NOMO-1 treated with dmso at 0.1 percent for 144 hours (cell line): ENCODE data around the gene ATF5.

Experiments
- DNase-seq: peaks from one replicate; lab custom pipeline; 2025; ENCODE audit not compliant: unreplicated experiment; lab: John Stamatoyannopoulos, UW

ATF5 gene, protein sequence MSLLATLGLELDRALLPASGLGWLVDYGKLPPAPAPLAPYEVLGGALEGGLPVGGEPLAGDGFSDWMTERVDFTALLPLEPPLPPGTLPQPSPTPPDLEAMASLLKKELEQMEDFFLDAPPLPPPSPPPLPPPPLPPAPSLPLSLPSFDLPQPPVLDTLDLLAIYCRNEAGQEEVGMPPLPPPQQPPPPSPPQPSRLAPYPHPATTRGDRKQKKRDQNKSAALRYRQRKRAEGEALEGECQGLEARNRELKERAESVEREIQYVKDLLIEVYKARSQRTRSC

DNA sequence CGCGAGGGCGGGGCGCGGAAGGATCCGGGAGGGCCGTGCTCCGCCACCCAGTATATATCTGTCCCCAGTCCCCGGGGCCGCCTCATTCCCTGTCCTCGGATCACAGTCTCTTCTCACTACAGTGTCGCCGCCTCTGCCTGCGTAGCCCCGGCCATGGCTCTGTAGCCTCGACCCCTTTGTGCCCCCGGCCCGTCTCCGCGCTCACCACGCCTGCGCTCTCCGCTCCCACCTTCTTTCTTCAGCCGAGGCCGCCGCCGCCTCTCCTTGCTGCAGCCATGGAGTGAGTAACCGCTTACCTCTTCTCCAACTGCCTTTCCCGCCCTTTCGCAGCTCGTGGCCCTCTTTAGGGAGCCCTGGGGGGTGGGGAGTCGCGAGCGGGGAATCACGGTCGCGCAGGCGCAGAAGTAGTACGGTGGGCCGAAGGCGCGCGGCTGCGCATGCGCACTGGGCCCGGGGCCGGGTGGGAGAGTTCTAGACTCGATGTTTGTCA, at the start of gene ATF5, which contains the start of gene NUP62:
Gene ATF5 (plus strand): TSS at position 85 of the 490 bp plus-strand sequence. CDS start 1,646 bp downstream, outside the sequence.
Gene NUP62 (minus strand): TSS at position 384 of the 490 bp plus-strand sequence. CDS start 19,697 bp downstream, outside the sequence.
- peak; percentile 91 for DNase-seq

DNA sequence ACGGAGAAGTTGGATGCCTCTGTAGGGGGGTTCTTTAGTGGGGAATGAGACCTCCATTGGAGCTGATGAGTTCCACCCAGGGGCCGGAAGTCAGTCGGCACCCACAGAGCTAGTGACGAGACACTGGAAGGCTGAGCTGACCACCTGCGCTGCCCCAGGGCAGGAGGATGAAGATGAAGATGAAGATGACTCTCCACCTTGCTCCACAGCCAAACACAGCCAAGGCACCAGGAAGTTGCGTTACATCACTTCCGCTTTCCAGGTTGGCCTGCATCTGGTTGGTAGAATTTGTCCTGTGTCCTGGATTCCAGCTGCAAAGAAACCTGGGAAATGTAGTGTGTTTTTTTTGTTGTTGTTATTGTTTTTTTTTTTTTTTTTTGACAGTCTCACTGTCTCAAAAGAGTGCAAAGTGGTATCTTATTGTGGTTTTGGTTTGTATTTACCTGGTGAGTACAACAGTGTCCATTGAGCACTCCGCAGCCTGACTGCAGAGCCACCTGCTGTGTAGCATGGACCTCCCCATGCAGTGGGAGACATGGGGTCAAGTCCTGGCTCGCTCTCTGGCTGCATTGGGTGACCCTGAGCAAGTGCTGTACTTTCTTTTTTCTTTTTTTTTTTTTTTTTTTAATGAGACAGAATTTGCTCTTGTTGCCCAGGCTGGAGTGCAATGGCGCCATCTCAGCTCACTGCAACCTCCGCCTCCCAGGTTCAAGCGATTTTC, 49.6 kb upstream of the ATF5 start:
- peak; percentile 9 for DNase-seq

DNA sequence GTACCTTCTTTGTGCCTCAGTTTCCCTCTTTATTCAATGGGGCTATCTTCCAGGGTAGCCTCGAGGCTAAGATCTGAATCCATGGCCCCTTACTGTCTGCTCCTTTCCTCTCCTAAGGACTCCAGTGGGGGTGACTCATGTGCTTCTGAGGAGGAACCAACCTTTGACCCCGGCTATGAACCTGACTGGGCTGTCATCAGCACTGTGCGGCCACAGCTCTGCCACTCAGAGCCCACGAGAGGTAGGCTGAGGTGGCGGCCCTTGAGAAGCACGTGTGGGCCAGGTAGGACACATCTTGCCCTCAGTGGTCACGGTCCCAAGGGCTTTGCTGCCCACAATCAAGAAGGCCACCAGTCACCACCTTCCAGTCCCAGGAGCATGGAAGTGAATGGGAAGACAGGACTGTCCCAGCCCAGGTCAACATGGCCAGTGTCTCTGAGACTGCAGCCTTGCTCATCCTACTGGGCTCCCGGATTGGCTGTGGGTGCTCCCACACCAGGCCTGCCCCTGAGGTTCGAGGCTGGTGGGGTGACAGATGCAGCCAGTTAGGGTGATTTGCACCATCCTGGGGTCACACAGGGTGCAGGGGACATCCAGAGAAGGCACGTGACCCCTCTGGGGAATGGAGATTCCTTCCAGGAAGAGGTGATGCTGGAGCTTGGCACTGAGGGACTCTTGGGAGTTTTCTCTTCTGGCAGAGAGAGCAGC, 48.7 kb upstream of the ATF5 start:
- DNase-seq = no peak

DNA sequence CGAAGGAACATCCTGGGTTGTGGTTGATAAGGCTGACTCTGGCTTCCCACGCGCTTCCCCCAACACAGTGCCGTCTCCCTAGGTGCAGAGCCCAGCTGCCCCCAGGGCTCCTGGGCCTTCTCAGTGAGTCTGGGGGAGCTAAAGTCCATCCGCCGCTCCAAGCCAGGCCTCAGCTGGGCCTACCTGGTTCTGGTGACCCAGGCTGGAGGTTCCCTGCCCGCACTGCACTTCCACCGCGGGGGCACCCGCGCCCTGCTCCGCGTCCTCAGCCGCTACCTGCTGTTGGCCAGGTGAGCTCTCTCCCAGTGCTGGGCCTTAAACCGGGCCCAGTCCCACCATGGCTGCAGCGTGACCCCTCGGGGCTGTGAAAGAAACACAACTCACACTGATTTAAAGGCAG, 47.8 kb upstream of the ATF5 start:
- no peak for DNase-seq

DNA sequence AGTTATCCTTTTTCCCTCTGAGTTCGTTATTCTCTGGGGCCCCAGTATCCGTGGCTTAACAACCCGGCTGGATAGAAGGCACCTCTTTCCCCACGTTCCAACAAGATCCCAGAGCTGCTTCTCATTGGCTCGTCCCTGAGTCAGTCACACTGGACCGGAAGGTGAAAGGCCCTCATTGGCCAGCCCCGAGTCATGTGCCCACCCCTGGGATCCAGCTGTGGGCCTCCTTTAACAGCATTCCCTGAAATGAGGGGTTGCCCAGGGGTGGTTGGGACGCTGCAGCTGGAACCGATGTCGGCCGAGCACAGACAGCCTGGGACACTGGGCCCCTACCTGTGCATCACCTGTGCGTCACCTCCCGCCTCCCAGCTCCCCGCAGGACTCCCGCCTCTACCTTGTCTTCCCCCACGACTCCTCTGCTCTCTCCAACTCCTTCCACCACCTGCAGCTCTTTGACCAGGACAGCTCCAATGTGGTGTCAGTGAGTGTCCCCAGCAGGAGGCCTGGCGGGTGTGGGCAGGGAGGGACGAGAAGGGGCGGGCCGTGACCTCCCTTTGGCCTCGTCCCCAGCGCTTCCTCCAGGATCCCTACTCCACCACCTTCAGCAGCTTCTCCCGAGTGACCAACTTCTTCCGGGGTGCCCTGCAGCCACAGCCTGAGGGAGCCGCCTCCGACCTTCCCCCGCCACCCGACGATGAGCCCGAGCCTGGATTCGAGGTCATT, 47.2 kb upstream of the ATF5 start:
- DNase-seq = no peak

DNA sequence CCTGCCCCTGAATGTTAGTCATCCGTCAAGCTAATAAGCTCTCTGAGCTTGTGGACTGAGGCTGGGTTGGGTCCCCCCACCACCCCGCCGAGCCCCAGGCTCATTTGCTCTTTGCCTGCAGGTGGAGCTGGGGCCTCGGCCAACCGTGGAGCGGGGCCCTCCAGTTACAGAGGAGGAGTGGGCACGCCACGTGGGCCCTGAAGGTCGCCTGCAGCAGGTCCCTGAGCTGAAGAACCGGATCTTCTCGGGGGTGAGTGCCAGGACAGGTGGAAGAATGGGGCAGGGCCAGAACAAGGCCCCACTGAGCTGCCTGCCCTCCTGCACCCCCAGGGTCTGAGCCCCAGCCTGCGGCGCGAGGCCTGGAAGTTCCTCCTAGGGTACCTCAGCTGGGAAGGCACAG, 46.4 kb upstream of the ATF5 start:
- DNase-seq = no peak

DNA sequence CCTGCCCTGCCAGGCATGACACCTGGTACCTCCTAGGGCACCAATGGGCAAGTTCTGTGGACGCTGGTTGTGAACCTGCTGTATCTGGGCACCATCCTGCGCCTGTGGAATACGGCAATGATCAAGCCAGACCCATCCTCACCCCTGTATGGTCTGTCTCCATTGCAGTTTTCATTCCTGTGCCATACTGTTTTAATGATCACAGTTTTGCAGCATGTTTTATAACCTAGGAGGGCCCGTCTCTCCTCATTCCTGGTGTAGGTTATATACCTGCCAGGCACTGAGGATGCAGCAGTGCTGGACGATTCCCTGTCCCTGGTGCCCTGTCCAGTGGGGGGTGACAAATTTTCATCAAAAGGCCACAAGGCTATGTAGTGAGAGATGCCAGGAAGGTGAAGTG, 45.9 kb upstream of the ATF5 start:
- DNase-seq = no peak

DNA sequence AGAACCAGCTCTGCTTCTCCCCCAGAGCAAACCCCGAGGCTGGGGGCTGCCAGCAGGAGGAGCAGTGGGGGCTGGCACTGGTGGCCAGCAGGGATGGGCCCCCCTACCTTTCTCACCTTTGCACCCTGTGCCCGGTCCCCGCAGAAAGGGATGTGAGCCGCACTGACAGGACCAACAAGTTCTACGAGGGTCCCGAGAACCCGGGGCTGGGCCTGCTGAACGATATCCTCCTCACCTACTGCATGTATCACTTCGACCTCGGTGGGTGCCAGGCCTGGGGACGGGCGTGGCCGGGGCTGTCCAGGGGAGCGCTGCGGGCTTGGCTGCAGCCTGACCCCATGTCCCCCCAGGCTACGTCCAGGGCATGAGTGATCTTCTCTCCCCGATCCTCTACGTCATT, 44.9 kb upstream of the ATF5 start:
- no peak for DNase-seq

DNA sequence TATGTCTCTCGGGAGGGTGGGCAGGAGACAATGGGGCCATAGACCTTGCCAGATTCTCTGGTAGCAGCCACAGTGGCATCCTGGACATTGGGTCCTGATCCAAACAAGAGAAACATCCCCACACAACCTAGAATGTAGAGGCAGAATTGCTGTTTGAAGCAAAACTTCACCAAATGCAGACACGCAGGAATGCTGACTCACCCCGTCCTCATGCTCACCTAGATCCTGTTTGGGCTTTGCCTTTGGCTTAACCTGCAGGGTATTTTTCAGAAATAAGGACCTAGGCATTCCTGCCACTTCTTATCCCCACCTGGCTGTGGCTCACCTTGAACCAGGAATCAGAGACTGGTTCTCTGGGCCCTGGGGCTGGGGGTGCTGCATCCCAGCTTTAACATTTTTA, 44.2 kb upstream of the ATF5 start:
- DNase-seq = no peak

DNA sequence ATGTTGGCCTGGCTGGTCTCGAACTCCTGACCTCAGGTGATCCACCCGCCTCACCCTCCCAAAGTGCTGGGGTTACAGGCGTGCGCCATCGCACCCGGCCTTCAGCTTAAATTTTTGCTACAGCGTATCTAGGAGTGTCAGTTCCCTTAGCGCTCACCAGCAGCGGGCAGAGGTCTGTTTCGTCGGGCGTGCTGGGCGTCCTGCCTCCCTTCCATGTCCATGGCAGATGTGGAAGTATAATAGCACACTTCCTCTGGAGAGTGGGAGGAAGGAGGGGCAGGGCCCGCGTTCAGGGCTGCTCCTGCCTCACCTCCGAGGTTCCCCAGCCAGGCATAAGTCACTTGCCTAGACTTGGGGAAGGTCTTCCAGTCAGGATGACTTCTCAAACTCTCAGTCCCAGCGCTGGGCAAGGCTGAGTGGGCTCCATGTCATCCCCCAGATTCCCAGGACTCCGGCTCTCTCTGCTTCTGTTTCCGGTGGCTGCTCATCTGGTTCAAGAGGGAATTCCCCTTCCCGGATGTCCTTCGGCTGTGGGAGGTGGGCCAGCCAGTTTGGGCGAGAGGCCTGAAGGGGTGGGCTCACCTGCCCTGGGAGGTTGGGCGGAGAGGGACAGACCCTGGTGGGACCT, 41.9 kb upstream of the ATF5 start:
- no peak for DNase-seq

DNA sequence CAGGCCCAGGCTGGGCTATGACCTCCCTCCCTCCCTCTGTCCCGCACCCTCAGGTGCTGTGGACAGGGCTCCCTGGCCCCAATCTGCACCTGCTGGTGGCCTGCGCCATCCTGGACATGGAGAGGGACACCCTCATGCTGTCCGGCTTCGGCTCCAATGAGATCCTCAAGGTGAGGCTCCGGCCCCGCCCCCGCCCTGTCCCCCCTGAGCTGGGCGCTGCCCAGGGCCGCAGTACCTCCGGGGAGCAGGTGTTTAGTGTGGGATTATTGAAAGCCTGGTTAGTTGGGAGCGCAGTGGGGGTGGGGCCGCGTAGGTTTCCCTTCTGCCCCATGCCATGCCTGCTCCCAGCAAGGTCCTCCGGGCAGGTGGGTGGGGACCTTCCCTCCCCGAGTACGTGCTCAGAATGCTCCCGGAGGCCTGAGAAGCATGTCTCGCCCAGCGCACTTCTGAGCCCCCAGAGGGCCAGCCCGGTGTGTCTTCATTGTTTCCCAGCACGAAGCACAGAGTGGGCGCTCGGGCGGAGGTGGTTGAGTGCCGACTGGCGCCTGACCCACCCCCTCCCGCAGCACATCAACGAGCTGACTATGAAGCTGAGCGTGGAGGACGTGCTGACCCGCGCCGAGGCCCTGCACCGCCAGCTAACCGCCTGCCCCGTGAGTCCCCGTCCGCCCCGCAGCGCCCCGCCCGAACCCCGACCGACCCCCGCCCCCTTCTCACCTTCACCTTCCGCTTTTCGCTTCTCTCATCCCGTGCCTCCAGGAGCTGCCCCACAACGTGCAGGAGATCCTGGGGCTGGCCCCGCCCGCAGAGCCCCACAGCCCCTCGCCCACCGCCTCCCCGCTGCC, 41.1 kb upstream of the ATF5 start:
- DNase-seq = no peak

DNA sequence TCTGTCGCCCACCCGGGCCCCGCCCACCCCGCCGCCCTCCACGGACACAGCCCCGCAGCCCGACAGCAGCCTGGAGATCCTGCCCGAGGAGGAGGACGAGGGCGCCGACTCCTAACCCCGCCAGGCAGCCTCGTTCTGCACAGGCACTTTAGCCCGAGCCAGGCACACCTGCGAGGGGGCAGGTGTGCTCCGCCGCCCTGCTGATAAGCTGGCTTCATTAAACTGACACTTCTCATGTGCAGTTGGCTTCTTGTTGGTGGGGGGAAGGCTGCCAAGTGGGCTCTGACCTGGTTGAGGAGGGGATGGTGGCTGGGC, 40.5 kb upstream of the ATF5 start:
- no peak for DNase-seq

DNA sequence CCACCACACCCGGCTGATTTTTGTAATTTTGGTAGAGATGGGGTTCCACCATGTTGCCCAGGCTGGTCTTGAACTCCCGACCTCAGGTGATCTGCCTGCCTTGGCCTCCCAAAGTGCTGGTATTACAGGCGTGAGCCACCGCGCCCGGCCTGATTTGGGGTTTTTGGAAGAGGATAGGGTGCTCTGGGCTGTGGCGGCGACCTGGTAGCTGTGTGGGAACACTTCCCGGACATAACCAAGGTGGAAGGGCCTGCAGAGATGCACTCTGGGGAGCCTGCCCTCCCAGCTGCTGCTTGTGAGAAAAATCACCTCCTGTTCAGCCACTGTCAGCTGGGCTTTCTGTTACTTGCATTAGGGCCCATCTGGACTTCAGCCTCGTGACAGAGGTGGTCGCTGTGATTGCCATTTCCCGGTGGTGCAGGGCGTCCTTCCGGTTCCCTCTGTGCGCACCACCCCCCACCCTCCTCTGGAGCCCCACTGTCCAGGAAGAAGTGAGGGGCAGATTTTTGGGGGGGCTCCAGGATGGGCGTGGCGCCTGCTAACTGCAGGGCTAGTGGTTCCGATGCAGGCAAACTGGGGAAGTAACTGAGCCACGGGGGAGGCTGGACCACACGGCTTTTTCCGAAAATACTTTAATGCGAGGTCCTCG, 39.8 kb upstream of the ATF5 start:
- DNase-seq = no peak

DNA sequence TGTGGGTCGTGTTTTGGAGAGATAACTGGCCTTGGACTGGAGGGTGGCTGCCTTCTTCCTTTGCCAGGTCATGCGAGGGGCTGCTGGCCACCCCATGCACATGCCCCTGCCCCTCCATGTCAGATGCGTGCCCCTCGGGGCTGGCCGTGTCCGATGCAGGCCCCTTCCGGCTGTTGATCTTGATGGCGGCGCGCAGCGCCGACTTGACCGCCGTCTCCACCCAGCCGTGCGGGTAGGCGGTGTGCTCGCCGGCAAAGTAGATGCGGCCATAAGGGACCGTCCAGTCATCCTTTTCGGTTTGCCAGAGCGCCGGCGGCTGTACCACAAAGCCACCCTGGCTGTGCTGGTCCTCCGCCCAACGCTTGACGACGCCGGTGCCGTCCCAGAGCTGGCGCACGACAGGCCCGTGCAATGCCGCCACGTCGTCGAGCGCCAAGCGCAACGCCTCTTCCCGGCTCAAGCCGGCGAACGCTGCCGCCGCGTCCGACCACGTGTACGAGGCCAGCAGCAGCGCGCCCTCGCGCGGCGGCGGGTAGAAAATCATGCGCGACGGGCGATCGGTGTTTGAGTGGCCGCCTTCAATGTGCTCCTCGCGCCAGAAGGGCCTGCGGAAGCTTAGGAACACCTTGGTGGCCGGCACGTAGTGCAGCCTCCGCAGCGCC, 39.2 kb upstream of the ATF5 start:
- DNase-seq = no peak

DNA sequence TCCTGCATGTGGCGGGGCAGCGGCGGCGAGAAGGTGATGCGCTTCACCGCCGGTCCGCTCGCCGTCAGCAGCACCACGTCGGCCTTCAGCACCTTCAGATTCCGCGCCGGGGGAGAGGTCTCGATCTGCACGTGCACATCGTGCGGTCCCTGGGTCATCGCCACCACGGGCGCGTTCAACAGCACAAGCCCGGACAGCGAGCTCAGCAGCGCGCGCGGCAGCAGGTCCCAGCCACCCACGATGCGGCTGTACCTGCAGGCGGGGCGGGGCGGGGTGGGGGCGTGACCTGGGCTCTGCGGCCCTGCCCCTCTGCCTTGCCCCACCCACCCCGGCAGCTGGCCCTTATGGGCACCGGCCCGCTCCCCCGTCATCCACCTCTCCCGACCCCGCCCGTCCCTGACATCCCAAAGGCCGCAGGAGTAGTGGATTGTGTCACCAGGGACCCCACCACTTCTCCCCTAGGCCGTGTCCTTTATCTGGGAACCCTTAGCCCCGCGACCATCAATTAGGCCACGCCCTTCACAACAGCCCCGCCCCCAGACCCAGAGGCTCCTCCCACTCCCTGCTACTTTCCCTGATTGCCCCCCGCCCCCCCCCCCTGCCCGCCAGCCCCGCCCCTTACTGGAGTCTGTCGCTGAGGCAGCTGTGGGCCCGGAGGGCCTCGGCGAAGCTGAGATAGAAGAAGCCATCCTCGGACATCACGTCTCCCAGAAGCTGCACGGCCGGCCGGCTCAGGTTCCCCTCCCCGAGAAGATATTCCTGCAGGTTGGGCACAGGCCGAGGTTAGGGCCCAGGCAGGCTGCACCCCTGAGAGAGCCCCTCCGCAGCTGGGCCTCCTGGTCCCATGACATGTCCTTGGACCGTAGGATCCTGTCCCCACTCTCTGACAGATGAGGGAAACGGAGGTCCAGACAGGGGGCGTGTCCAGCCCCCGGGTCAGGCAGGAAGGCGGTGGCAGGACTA, 38.4 kb upstream of the ATF5 start:
- no peak for DNase-seq

DNA sequence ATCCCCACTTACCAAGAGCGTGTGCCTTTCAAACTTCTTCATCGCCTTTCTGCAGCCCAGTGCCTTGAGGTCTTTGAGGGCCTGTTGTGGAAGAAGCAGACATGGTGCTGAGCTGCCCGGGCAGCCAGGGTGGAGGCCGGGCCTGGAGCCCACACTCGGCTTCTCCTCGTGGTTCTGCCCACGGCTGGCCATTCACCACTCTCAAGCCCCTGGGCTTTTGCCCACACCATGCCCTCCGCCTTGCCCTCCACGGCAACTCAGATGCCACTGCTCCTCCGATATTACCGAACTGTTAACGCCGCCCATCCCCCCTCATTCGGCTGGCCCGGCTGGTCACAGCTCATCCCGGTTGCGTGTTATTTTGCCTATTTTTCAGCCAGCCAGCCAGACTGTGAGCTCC, 37.6 kb upstream of the ATF5 start:
- no peak for DNase-seq

DNA sequence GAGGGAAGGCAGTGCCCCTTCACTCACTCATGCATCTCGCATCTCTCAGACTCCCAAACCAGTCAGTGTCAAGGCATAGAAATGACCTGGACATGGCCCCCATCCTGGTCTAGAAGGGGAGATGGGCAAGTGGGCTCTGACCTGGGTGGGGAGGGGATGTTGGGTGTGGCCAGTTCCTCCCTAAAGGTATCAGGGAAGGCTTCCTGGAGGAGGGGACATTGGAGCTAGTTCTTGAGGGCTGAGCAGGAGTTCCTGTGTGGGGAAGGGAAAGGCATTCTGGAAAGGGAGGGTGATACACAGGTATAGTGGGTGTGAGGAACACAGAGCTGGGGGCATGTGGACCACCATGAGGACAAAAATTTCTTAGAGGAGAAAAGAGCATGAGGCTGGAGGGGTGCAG, 36.3 kb upstream of the ATF5 start:
- DNase-seq = no peak
